ENCODE results near the gene CHST15.

Gene CHST15

DNA sequence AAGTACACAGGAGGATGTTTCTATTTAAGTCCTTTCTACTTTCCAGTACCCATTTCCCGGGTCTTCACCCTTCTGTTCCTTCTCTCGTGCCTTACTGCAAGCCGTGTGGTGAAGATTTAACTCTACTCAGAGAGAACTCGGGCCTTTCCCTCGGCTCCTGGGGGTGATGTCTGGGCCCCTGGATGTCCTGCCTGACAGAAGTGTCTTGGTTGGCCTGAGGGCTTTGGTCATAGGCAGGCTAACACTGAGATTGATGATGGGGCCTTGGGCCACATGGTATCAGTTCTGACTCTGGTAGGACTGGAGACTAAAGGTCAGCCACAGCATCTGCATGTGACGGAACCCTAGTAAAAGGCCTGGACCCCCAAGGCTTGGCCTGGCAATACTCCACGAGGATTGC is 80.4 kb downstream of the CHST15 start:
- H3K9me3 ChIP-seq (ENCODE audit: insufficient read depth, low read length, severe bottlenecking), result peaks cover 16% of the 10 kb centered on the region
- H3K27ac ChIP-seq (ENCODE audit: low read length), result no peak overlapping the region
- H2AFZ ChIP-seq (ENCODE audit: low read depth, low read length), result no peak overlapping the region
- TF ChIP-seq, protein P1, sequence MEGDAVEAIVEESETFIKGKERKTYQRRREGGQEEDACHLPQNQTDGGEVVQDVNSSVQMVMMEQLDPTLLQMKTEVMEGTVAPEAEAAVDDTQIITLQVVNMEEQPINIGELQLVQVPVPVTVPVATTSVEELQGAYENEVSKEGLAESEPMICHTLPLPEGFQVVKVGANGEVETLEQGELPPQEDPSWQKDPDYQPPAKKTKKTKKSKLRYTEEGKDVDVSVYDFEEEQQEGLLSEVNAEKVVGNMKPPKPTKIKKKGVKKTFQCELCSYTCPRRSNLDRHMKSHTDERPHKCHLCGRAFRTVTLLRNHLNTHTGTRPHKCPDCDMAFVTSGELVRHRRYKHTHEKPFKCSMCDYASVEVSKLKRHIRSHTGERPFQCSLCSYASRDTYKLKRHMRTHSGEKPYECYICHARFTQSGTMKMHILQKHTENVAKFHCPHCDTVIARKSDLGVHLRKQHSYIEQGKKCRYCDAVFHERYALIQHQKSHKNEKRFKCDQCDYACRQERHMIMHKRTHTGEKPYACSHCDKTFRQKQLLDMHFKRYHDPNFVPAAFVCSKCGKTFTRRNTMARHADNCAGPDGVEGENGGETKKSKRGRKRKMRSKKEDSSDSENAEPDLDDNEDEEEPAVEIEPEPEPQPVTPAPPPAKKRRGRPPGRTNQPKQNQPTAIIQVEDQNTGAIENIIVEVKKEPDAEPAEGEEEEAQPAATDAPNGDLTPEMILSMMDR (IDR thresholded peaks at IDR 0.05; ENCODE audit: borderline replicate concordance, extremely low read depth, low read length, poor library complexity, severe bottlenecking), result no peak
- TF ChIP-seq EZH2 (IDR thresholded peaks at IDR 0.05; ENCODE audit: borderline replicate concordance, low read depth, low read length, severe bottlenecking), result no peak
- no peaks in the 10 kb centered on the region for H4K20me1 ChIP-seq (ENCODE audit: insufficient read depth, low read length)
- H3K9ac ChIP-seq (ENCODE audit: low read depth, low read length), result no peak overlapping the region
- no peaks in the 10 kb centered on the region for H3K79me2 ChIP-seq (ENCODE audit: insufficient read depth, low read length)
- no peak overlapping the region for H3K4me3 ChIP-seq (ENCODE audit: low read depth in 1 of 2, low read length in 2 of 2)
- ATAC-seq (ENCODE audit: insufficient read depth, low read depth) (no peak), DNase-seq (no peak)
- H3K36me3 ChIP-seq (ENCODE audit: insufficient read depth, low read length), result peaks cover 4% of the 10 kb centered on the region
- no peak overlapping the region for H3K4me2 ChIP-seq (ENCODE audit: insufficient read depth, low read length)
- no peaks in the 10 kb centered on the region for H3K27me3 ChIP-seq (ENCODE audit: insufficient read depth, low read length, poor library complexity)
- no peaks in the 10 kb centered on the region for H3K4me1 ChIP-seq (ENCODE audit: insufficient read depth, low read length)

GRCh38 chr10:124012583-124012982 is 80.8 kb downstream of the CHST15 start:
- no peak for DNase-seq
- peaks cover 16% of the 10 kb centered on the region for H3K9me3 ChIP-seq (ENCODE audit: insufficient read depth, low read length, severe bottlenecking)
- no peak overlapping the region for H3K4me3 ChIP-seq (ENCODE audit: low read depth in 1 of 2, low read length in 2 of 2)
- H3K4me2 ChIP-seq (ENCODE audit: insufficient read depth, low read length), result no peak overlapping the region
- TF ChIP-seq EZH2 (IDR thresholded peaks at IDR 0.05; ENCODE audit: borderline replicate concordance, low read depth, low read length, severe bottlenecking), result no peak
- TF ChIP-seq, protein P1 (IDR thresholded peaks at IDR 0.05; ENCODE audit: borderline replicate concordance, extremely low read depth, low read length, poor library complexity, severe bottlenecking), result no peak
- H3K79me2 ChIP-seq (ENCODE audit: insufficient read depth, low read length), result no peaks in the 10 kb centered on the region
- H3K27me3 ChIP-seq (ENCODE audit: insufficient read depth, low read length, poor library complexity), result no peaks in the 10 kb centered on the region
- no peak overlapping the region for H2AFZ ChIP-seq (ENCODE audit: low read depth, low read length)
- no peak overlapping the region for H3K9ac ChIP-seq (ENCODE audit: low read depth, low read length)
- no peak for ATAC-seq (ENCODE audit: insufficient read depth, low read depth)
- H3K4me1 ChIP-seq (ENCODE audit: insufficient read depth, low read length), result no peaks in the 10 kb centered on the region
- no peak overlapping the region for H3K27ac ChIP-seq (ENCODE audit: low read length)
- H4K20me1 ChIP-seq (ENCODE audit: insufficient read depth, low read length), result no peaks in the 10 kb centered on the region
- peaks cover 4% of the 10 kb centered on the region for H3K36me3 ChIP-seq (ENCODE audit: insufficient read depth, low read length)

DNA sequence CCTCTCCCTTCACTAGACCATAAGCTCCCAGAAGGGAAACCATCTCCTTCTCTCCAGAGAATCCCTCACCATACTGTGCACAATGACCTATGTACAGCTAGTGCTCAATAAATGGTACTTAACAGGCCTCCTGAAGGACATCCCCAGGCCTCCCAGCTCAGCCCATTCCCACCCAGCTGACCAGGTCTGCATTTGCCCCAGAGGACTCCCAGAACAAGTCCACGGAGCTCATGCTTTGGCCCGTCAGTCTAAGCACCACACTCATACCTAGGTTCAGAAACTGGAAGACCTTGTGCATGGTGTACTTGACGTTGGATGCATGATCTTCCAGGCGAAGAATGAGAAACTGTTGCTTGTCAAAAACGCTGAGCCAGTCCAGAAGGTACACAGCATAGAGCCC is 81.3 kb downstream of the CHST15 start:
- Histone ChIP-seq H3K36me3 (ENCODE audit: insufficient read depth, low read length) (peaks cover 4% of the 10 kb centered on the region), H3K9me3 (ENCODE audit: insufficient read depth, low read length, severe bottlenecking) (peaks cover 16% of the 10 kb centered on the region)

More for the DNA sequence above, 81.3 kb downstream of the CHST15 start:
- Histone ChIP-seq H4K20me1 (ENCODE audit: insufficient read depth, low read length) (no peaks in the 10 kb centered on the region), H3K4me2 (ENCODE audit: insufficient read depth, low read length) (no peak overlapping the region), H3K79me2 (ENCODE audit: insufficient read depth, low read length) (no peaks in the 10 kb centered on the region), H3K27me3 (ENCODE audit: insufficient read depth, low read length, poor library complexity) (no peaks in the 10 kb centered on the region), H3K4me1 (ENCODE audit: insufficient read depth, low read length) (no peaks in the 10 kb centered on the region), H3K27ac (ENCODE audit: low read length) (no peak overlapping the region), H2AFZ (ENCODE audit: low read depth, low read length) (no peak overlapping the region), H3K9ac (ENCODE audit: low read depth, low read length) (no peak overlapping the region), H3K4me3 (ENCODE audit: low read depth in 1 of 2, low read length in 2 of 2) (no peak overlapping the region)
- DNase-seq (no peak), ATAC-seq (ENCODE audit: insufficient read depth, low read depth) (no peak)
- no peak for TF ChIP-seq EZH2 (IDR thresholded peaks at IDR 0.05; ENCODE audit: borderline replicate concordance, low read depth, low read length, severe bottlenecking)
- TF ChIP-seq, protein P1 (IDR thresholded peaks at IDR 0.05; ENCODE audit: borderline replicate concordance, extremely low read depth, low read length, poor library complexity, severe bottlenecking), result no peak
